Panc1 (cell line): ENCODE results near the gene OPHN1. TPM values are rescaled to one million over a fixed set of nuclear protein-coding genes. Genes with fewer than 3 reads are reported as not detected.

Experiments
- ATAC-seq: fragments of 200-7000 bp; cut with Tn5 transposase; 2 replicates; pipeline ENCODE4 v1.9.1; 2020; ENCODE audit warnings: mild to moderate bottlenecking, moderate library complexity
- BruUV-seq: library from RNA; stranded (reverse); fragments of 400-500 nt; replicated peaks from 2 replicates; lab custom pipeline; 2021; lab: Mats Ljungman, UMichigan
- CTCF ChIA-PET: fragments of 300-600 bp; sonication (Branson Sonifier 250); formaldehyde crosslinking; loops from one replicate; lab custom pipeline; 2022; ENCODE audit warnings: antibody characterized with exemption; lab: Charles Lee
- POLR2A ChIA-PET: fragments of 300-600 bp; sonication (Branson Sonifier 250); formaldehyde crosslinking; loops from one replicate; lab custom pipeline; 2022; ENCODE audit warnings: antibody characterized with exemption; lab: Charles Lee
- DNase-seq: peaks from one replicate; pipeline ENCODE4 v3.0.0-alpha.2; 2010; ENCODE audit warnings: low read depth, low spot score
- H3K27ac ChIP-seq: 2 replicates; pipeline ENCODE4 v1.5.1; 2011; ENCODE audit warnings: mild to moderate bottlenecking, low read length, inconsistent platforms
- H3K27me3 ChIP-seq: fragments of 200-500 bp; sonication (Bioruptor generic); 2 replicates; pipeline ENCODE4 v1.6.0; 2014; ENCODE audit warnings: low read length, inconsistent platforms; ENCODE audit not compliant: control insufficient read depth, insufficient read depth
- H3K36me3 ChIP-seq: fragments of 200-500 bp; sonication (Bioruptor generic); 2 replicates; pipeline ENCODE4 v1.5.1; 2014; ENCODE audit warnings: inconsistent platforms, mild to moderate bottlenecking, low read length, moderate library complexity; ENCODE audit not compliant: control insufficient read depth, insufficient read depth
- H3K4me1 ChIP-seq: 2 replicates; pipeline ENCODE4 v1.5.1; 2011; ENCODE audit warnings: inconsistent platforms, mild to moderate bottlenecking, low read length, moderate library complexity; ENCODE audit not compliant: control insufficient read depth, insufficient read depth
- H3K4me3 ChIP-seq, 2 experiments: 2 replicates each; pipeline ENCODE4 v1.5.1; 2011 to 2012; ENCODE audit warnings: low read depth in 2 of 2, low read length in 2 of 2, mild to moderate bottlenecking in 2 of 2, inconsistent platforms in 1 of 2, moderate library complexity in 1 of 2
- H3K9me3 ChIP-seq: fragments of 200-500 bp; sonication (Bioruptor generic); 2 replicates; pipeline ENCODE4 v1.5.1; 2014; ENCODE audit warnings: low read depth, mild to moderate bottlenecking, inconsistent platforms, low read length, moderate library complexity; ENCODE audit not compliant: control insufficient read depth, insufficient read depth
- CTCF ChIP-seq: fragments of 450-650 bp; IDR thresholded peaks from 2 replicates; pipeline ENCODE4 v1.5.1; 2017; ENCODE audit warnings: mild to moderate bottlenecking
- POLR2AphosphoS5 ChIP-seq: IDR thresholded peaks from 2 replicates; pipeline ENCODE4 v1.6.1; 2012; ENCODE audit warnings: mild to moderate bottlenecking, low read depth, low read length, moderate library complexity
- REST ChIP-seq, 2 experiments: IDR thresholded peaks; 2 replicates each; pipeline ENCODE4 v1.6.1; 2011 to 2012; ENCODE audit warnings: low read depth in 2 of 2, control low read depth in 1 of 2, low read length in 1 of 2, mild to moderate bottlenecking in 1 of 2, moderate library complexity in 1 of 2; ENCODE audit not compliant: insufficient read depth in 1 of 2
- SIN3A ChIP-seq: IDR thresholded peaks from 2 replicates; pipeline ENCODE4 v1.6.1; 2012; ENCODE audit warnings: low read depth, mild to moderate bottlenecking, low read length, moderate library complexity, borderline replicate concordance; ENCODE audit not compliant: insufficient read depth
- TCF7L2 ChIP-seq: IDR thresholded peaks from 2 replicates; pipeline ENCODE4 v1.6.1; 2011; ENCODE audit warnings: mild to moderate bottlenecking, low read depth, low read length, inconsistent platforms
- in situ Hi-C: cut with HindIII; loops from 2 replicates; pipeline ENCODE4 v1.10.0; 2016; ENCODE audit warnings: low sequenced_read_pairs, low pct_unique_long_range_greater_than_20kb
- intact Hi-C: fragments of 100-400 bp; cut with micrococcal nuclease; formaldehyde crosslinking; loops from one replicate; pipeline ENCODE4 v1.10.0; 2022; ENCODE audit not compliant: unreplicated experiment
- total RNA-seq: library from RNA; stranded (reverse); gene quantifications from one replicate; pipeline ENCODE4 v1.2.1, GENCODE V29; 2021; ENCODE audit not compliant: unreplicated experiment

The OPHN1 gene
- total RNA-seq, 1 experiment from 2014 or later: 8.8 TPM

- Histone ChIP-seq H3K27ac (no peak overlapping the region), H3K4me1 (peaks cover 5% of the 10 kb centered on the region), H3K9me3 (no peaks in the 10 kb centered on the region), H3K27me3 (no peaks in the 10 kb centered on the region), H3K4me3 (no peak overlapping the region), H3K36me3 (no peaks in the 10 kb centered on the region)
- CTCF ChIA-PET: no interaction called here
- DNase-seq: no peak
- in situ Hi-C loops: no loop called here
- POLR2A ChIA-PET: interaction anchor here (0.5 kb wide), 1 partner anchor 10 kb away, joined by 5 read pairs; no protein-coding TSS in a partner anchor
- intact Hi-C loops: no loop called here
- BruUV-seq: no TSS peak
- ATAC-seq: no peak
- TF ChIP-seq REST (IDR thresholded peaks at IDR 0.05; ENCODE audit: insufficient read depth in 1 of 2, low read depth in 2 of 2, low read length in 1 of 2) (no peak), SIN3A (no peak), TCF7L2 (no peak), CTCF (no peak), POLR2AphosphoS5 (no peak)
These were observed 10.0 kb upstream of the OPHN1 start for GRCh38 chrX:68443155-68443868.

- POLR2A ChIA-PET: no interaction called here
These were observed 7.6 kb upstream of the OPHN1 start for GRCh38 chrX:68440940-68441339.

More at GRCh38 chrX:68440940-68441339, 7.6 kb upstream of the OPHN1 start:
- H3K27me3 ChIP-seq: no peaks in the 10 kb centered on the region
- intact Hi-C loops: no loop called here
- CTCF ChIA-PET: no interaction called here
- DNase-seq (no peak), ATAC-seq (peak; percentile 60; the same call in 1 of the 2 replicates)
- no peak overlapping the region for H3K27ac ChIP-seq
- no peaks in the 10 kb centered on the region for H3K36me3 ChIP-seq
- peaks cover 5% of the 10 kb centered on the region for H3K4me1 ChIP-seq
- no TSS peak for BruUV-seq
- in situ Hi-C loops: no loop called here
- H3K9me3 ChIP-seq: no peaks in the 10 kb centered on the region
- no peak overlapping the region for H3K4me3 ChIP-seq
- TF ChIP-seq POLR2AphosphoS5: no peak
- no peak for TF ChIP-seq SIN3A
- TF ChIP-seq CTCF: no peak
- TF ChIP-seq TCF7L2: no peak
